Measurements from ENCODE around the gene TBX10. TPM values are rescaled to one million over a fixed set of nuclear protein-coding genes. Genes with fewer than 3 reads are reported as not detected.

Gene TBX10
- total and polyA plus RNA-seq, 5 experiments from 2014 or later, result not detected

DNA sequence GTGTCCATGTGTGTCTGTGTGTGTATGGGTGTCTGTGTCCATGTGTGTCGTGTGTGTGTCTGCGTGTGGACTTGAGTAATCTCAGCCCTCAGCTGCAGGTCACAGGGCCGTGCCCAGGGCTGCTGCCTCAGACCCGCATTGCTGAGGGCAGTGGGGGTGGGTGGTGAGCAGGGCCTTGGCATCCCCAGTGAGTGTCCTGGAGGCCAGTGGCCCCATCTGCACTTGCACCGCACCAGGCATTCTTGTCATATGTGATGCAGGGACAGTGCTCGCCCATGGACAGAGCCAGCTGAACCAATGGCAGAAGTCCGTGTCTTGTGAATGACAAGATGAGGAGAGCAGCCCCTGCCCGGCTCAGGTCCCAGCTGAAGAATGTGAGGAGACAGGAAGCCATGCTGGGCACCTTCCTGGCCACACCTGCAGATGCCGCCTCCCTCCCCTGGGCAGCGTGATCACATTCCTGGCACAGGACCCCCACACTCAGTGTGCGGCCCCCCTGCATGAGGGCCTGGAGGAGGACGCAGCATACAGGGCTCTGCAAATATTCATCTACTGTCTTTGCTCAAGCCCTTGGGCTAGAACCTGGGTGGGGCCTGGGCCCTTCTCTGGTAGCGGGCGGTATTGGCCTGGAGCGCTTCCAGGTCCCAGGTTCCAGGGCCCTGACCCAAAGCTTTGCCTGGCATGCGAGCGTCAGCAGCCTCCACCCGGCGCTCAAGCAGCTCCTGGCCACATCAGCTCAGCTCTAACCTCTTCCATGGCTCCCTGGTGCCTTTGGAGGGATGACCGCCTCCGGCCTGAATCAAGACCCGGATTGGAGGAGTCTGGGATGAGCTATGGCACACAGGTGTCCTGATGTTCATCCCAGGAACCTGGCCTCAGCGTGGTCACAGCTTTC lies 31.0 kb upstream of the TBX10 start:
- Mint-ChIP-seq H3K9me3 (no peaks in the 10 kb centered on the region), H3K4me3 (no peak overlapping the region), H3K4me1 (peaks cover 0 to 7% (median 0%) of the 10 kb centered on the region in 4 donors), H3K36me3 (no peaks in the 10 kb centered on the region), H3K27ac (no peak overlapping the region), H3K27me3 (peaks cover 0 to 12% (median 0%) of the 10 kb centered on the region in 5 donors)
- ATAC-seq (no peak), DNase-seq (no peak)
- POLR2A ChIA-PET, result no interaction called here

DNA sequence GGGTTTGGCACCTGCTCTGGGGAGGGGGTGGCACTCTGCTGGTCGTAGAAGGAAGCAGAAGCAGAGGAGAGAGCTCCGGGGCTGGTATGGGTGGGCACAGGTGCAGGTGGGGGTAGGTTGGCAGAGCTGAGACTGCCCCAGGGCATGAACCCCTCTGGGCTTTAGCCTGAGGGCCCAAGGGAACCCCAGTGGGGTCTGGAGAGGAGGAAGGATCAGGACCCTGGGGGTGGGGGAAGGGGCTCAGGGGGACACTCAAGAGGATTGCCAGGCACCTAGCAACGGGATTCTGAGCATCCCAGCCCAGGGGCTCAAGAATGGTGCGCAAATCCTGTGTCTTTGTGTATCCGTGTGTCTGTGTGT lies 28.6 kb upstream of the TBX10 start:
- H3K27me3 Mint-ChIP-seq, result no peaks in the 10 kb centered on the region
- no peaks in the 10 kb centered on the region for H3K36me3 Mint-ChIP-seq
- H3K9me3 Mint-ChIP-seq, result no peaks in the 10 kb centered on the region
- no peak for ATAC-seq
- no peak overlapping the region for H3K27ac Mint-ChIP-seq
- POLR2A ChIA-PET, result no interaction called here
- no peak for DNase-seq
- peaks cover 0 to 7% (median 0%) of the 10 kb centered on the region in 4 donors for H3K4me1 Mint-ChIP-seq
- no peak overlapping the region for H3K4me3 Mint-ChIP-seq

DNA sequence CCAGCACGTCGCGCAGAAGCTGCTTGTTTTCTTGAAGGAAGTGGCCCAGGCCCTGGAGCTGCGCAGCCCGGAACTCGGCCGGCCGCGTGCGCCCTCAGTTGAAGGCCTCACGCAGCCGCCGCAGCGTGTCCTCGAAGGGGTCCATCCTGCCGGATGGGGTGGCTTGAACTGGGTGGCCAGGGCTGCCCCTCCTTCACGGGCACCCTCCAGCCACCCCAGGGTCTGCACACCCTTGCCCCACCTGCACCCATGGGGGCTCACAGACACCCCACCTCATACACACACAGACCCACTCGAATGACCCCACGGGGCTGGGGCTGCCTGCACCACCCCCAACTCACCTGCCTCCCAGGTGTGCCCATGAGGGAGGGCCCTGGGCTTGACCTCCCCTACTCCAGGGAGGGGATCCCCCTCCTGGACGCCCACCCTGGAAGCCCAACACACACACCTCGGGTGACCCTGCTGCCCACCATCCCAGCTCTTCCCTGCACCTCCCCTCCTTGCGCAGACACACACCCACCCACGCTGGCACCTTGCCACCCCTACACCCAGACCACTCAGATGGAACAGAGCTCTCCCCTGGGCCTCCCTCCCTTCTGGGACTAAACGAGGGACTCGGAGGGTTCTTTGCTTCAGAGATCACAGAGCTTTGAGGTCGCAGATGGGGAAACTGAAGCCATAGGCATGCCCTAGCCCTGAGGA lies 28.1 kb upstream of the TBX10 start:
- Mint-ChIP-seq H3K36me3 (no peaks in the 10 kb centered on the region), H3K9me3 (no peaks in the 10 kb centered on the region), H3K4me3 (no peak overlapping the region), H3K27ac (no peak overlapping the region), H3K27me3 (no peaks in the 10 kb centered on the region), H3K4me1 (peaks cover 0 to 7% (median 0%) of the 10 kb centered on the region in 4 donors)
- DNase-seq (no peak), ATAC-seq (no peak)
- POLR2A ChIA-PET, result no interaction called here

DNA sequence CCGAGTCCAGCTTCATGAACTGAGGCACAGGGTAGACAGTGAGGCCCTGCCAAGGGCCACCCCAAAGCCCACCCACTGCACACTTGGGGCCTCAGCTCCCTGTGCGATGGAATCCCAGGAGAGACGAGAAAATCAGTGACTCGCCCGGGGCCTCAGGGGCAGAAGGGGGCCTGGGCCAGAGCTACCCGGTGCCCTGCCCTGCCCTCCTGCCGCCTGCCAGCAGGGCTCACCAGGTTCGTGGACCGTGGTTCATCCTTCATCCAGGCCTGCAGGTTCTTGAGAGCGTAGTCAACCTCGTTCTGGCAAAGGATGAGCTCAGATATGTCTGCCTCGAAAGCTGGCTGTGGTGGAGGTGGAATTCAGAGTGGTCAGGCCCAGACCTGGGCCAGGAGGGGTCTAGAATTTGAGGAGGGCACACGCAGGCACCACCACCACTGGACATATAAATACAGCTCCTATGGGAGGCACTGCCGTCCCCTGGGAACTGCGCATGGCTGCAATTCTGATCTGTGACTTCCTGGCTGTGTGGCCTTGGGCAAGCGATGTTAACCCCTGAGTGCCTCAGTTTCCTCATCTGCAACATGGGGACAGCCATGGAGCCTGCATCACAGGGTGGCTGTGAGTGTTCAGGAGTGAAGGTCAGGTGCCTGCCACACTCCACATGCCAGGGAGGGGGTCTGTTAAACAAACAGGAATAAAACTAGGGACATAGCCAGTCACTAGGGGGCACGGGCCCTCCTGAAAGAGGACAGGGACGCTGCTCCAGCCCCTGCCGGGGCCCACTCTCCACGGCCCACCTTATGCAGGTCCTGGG lies 27.3 kb upstream of the TBX10 start:
- Mint-ChIP-seq H3K4me1 (peaks cover 0 to 7% (median 0%) of the 10 kb centered on the region in 4 donors), H3K9me3 (no peaks in the 10 kb centered on the region), H3K4me3 (no peak overlapping the region), H3K27ac (no peak overlapping the region), H3K27me3 (peaks cover 0 to 2% (median 0%) of the 10 kb centered on the region in 5 donors), H3K36me3 (no peaks in the 10 kb centered on the region)
- ATAC-seq (no peak), DNase-seq (no peak)
- POLR2A ChIA-PET, result no interaction called here

DNA sequence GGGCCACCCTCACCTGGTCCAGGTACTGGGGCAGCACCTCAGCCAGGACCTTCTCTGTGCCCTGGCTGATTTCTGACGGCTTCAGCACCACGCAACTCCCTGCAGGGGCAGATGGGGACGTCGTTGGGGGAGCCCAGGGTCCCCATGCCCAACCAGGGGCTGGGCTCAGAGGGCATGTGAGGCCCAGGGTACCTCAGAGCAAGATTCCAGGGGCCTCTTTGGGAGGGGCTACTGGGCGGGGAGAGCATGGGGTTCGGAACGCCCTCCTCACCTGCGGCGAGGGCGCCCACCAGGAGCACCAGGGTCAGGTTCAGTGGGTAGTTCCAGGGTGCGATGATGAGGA lies 26.7 kb upstream of the TBX10 start:
- H3K27ac Mint-ChIP-seq, result no peak overlapping the region
- H3K4me1 Mint-ChIP-seq, result peaks cover 0 to 7% (median 0%) of the 10 kb centered on the region in 4 donors
- no peak for DNase-seq
- POLR2A ChIA-PET, result no interaction called here
- H3K9me3 Mint-ChIP-seq, result no peaks in the 10 kb centered on the region
- no peak overlapping the region for H3K4me3 Mint-ChIP-seq
- H3K27me3 Mint-ChIP-seq, result peaks cover 0 to 2% (median 0%) of the 10 kb centered on the region in 5 donors
- no peaks in the 10 kb centered on the region for H3K36me3 Mint-ChIP-seq
- no peak for ATAC-seq

DNA sequence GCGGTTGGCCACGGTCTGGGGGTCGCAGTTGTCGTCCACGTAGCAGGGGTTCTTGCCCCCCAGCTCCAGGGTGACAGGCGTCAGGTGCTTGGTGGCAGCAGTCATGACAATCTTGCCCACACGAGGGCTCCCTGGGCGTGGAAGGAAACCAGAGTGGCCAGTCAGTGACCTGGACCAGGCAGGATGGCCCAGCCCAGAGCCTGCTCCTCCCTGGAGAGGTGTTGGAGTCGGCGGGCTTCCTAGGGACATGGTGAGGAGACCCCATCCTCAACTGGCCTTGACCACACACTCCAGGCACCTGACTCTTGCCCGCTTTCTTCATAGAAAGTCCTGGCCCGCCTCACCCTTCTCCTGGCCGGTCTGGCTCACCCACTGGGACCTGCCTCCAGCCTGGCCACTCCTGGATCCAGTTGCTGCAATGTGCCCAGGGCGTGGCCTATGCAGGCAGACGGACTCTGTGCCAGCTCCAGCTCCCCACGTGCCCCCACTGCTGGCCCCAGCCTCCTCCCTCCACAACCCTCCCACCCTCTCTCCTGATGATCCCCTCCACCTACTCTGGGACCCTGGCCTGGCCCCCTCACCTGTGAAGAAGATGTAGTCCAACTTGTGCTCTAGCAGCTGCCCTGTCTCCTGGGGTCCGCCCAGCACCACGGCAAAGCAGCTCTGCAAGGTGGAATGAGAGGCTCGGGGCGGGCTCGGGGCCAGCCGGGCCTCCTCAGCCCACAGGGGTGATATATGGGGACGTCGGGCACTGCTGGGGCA lies 26.2 kb upstream of the TBX10 start:
- Mint-ChIP-seq H3K27ac (peak overlapping the region in 1 of 10 donors; percentile 43), H3K27me3 (peaks cover 0 to 2% (median 0%) of the 10 kb centered on the region in 5 donors), H3K36me3 (no peaks in the 10 kb centered on the region), H3K4me1 (peaks cover 0 to 7% (median 0%) of the 10 kb centered on the region in 4 donors), H3K4me3 (no peak overlapping the region), H3K9me3 (no peaks in the 10 kb centered on the region)
- POLR2A ChIA-PET, result interaction anchor here (0.6 kb wide), 1 partner anchor 13 kb away, joined by 4 read pairs; no protein-coding TSS in a partner anchor
- ATAC-seq (no peak), DNase-seq (no peak)

DNA sequence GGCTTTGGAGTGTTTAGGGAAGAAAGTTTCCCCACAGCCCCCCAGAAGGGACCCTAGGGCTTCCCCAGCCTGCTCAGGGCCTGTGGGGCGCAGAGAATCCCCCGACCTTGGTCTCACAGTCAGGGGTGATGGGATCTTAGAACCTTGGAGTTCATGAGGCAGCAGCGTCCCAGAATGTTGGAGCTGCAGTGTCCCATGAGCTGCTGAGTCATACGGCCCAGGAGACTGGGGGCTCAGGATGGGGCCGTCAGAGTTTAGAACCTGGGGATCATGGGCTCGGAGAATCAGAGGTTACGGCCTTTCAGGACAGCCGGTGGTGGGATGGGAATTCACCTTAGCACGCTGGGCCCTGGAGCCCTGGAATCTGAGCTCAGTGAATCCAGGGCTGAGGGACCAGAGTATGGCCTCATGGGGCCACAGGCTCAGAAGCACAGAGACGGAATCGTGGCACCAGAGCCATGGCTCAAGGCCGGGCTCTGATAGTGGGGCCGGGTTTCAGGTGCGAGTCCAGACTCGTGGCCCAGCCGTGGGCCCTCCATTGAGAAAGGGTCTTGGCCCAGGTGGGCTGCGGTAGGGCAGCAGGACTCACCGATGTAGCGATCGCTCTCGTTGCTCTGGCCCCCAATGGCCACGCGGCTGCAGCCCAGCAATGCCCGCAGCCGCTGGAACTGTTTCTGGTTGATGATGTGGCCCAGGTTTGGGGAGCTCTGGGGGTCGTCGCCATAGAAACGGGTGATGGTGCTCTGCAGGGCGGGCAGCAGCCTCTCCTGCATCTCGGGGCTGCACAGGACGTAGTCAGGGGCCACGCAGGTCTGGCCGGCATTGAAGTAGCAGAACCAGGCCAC lies 25.4 kb upstream of the TBX10 start:
- H3K4me1 Mint-ChIP-seq, result peaks cover 0 to 7% (median 0%) of the 10 kb centered on the region in 4 donors
- POLR2A ChIA-PET, result interaction anchor here (0.6 kb wide), 1 partner anchor 12 kb away, joined by 4 read pairs; no protein-coding TSS in a partner anchor
- no peak overlapping the region for H3K27ac Mint-ChIP-seq
- no peaks in the 10 kb centered on the region for H3K36me3 Mint-ChIP-seq
- peaks cover 0 to 2% (median 0%) of the 10 kb centered on the region in 5 donors for H3K27me3 Mint-ChIP-seq
- no peak for DNase-seq
- H3K9me3 Mint-ChIP-seq, result no peaks in the 10 kb centered on the region
- H3K4me3 Mint-ChIP-seq, result no peak overlapping the region
- ATAC-seq, result no peak

DNA sequence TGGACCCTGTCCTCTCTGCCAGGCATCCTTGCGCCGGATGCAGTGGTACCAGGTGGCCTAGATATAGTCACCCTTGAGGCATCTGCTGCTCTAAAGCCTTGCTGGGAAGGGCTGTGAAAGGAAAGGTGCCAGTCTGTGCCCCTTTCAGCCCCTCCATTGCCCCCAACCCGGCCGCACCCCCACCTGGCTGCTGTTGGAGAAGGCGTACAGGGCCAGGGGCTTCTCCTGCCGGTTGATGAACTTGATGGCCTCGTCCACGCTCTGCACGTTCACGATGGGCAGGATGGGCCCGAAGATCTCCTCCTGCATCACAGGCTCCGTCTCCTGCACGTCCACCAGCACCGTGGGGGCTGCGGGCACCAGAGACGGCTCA lies 24.6 kb upstream of the TBX10 start:
- ATAC-seq (no peak), DNase-seq (no peak)
- Mint-ChIP-seq H3K9me3 (no peaks in the 10 kb centered on the region), H3K36me3 (no peaks in the 10 kb centered on the region), H3K27ac (no peak overlapping the region), H3K4me1 (peaks cover 0 to 7% (median under 1%) of the 10 kb centered on the region in 4 donors), H3K4me3 (no peak overlapping the region), H3K27me3 (peaks cover 0 to 2% (median 0%) of the 10 kb centered on the region in 5 donors)
- POLR2A ChIA-PET, result no interaction called here

DNA sequence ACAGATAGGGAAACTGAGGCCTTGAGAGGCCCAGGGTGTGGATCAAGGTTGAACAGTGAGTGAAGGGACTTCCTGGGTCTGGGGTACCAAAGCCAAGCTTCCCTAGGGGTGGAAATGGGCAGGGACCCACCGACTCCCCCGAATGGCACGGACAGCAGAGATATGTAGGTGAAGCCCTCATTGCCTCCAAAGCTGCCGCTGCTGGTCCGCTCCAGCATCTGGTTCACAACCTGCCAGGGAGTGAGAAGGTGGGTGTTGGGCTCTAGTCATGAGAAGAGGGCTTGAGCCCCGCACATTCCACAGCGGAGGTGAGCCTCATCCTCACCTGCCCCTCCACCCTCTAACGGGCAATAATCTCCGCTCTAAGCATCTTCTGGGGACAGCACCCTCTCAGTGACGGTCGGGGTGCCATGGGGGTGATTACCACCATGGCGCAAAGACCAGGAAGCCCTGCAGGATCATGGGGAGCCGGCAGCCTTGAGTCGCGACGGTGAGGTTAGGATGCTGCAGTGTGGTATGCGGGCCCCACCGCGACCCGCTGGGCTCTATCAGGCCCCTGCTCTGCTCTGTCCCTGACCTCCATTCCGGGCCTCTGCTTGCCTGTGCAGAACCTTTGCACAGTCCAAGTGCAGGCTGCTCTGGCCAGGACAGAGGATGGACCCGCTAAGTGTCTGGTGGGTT lies 24.1 kb upstream of the TBX10 start:
- ATAC-seq, result no peak
- POLR2A ChIA-PET, result no interaction called here
- Mint-ChIP-seq H3K27ac (no peak overlapping the region), H3K27me3 (peaks cover 0 to 2% (median 0%) of the 10 kb centered on the region in 5 donors), H3K4me1 (peaks cover 0 to 7% (median 2%) of the 10 kb centered on the region in 4 donors), H3K9me3 (no peaks in the 10 kb centered on the region), H3K36me3 (no peaks in the 10 kb centered on the region), H3K4me3 (no peak overlapping the region)
- no peak for DNase-seq

DNA sequence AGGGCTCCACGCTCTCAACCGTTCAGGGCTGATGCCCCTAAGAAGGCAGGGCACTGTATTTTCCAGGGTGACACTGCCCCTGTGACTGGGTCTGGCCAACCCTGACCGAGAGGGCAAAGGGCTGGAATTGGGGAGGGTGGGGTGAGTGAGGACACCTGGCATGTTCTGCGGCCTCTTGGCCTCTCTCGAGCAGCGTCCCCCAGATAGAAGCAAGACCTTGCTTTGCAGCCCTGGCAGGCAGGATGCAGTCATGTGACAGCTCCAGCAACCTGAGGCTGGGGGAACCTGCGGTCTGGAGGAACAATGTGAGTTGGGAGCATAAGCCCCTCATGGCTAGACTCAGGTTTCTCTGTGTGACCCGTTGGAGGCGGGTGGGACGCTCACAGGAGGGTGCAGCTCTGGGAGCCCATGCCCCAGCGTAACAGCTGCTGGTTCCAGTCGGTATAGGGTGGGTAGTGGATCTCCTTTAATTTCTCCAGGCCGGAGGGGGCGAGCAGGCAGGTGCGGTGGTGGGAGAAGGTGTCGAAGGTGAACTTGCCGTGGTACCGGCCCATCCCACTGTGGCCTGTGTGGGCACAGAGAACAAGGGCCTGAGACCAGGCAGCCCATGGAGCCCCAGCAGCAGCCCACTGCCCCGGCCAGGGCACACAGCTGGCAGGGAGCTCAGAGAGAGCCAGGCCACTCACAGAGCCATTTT lies 23.4 kb upstream of the TBX10 start:
- no peak for DNase-seq
- POLR2A ChIA-PET, result no interaction called here
- H3K4me1 Mint-ChIP-seq, result peaks cover 0 to 7% (median 2%) of the 10 kb centered on the region in 4 donors
- no peaks in the 10 kb centered on the region for H3K9me3 Mint-ChIP-seq
- H3K4me3 Mint-ChIP-seq, result no peak overlapping the region
- ATAC-seq, result no peak
- no peaks in the 10 kb centered on the region for H3K36me3 Mint-ChIP-seq
- H3K27me3 Mint-ChIP-seq, result peaks cover 0 to 2% (median 0%) of the 10 kb centered on the region in 5 donors
- H3K27ac Mint-ChIP-seq, result no peak overlapping the region

Data from naive thymus-derived CD8-positive, alpha-beta T cell (primary cell).